Measurements from ENCODE around the gene TUFT1. TPM values are rescaled to one million over a fixed set of nuclear protein-coding genes. Genes with fewer than 3 reads are reported as not detected.

Gene TUFT1
- total and polyA plus RNA-seq, 10 of the 15 experiments (the other 5 are each of a cell fraction or from before 2014, with no cell fraction given) = 0.08 to 4.3 (median 3.2) TPM

DNA sequence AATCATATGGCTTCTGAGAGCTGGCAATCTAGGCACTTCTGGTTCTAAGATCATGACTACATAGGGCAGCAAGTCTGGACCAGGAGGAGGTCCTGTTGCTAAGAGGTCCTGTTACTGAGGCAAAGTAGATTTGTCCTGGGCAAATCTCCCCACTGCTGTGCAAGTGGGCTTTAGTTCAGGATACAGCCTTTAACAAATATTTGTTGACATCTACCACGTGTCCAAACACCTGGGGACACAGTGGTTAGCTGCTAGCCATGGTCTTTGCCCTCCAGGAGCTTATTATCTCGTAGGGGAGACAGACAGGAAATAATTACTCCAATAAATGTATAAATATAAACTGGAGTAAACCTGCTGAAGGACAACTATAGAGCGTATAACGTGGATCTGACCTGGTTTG, 25.7 kb upstream of the TUFT1 start:
- Histone ChIP-seq H3K36me3 (ENCODE audit: control insufficient read depth in 2 of 2, insufficient read depth in 2 of 2, low read length in 1 of 2) (no peaks in the 10 kb centered on the region), H4K20me1 (ENCODE audit: control insufficient read depth, insufficient read depth) (no peaks in the 10 kb centered on the region), H3K27ac (ENCODE audit: control insufficient read depth, insufficient read depth) (no peak overlapping the region), H3K9ac (ENCODE audit: control insufficient read depth, insufficient read depth, low read length) (no peak overlapping the region), H3K4me1 (ENCODE audit: control insufficient read depth, insufficient read depth, low read length) (peaks cover 23% of the 10 kb centered on the region), H3K27me3 (replicated peaks in 1 of 2; ENCODE audit: control insufficient read depth in 2 of 2, insufficient read depth in 2 of 2, low read length in 1 of 2) (peaks cover 6 to 7% of the 10 kb centered on the region in 2 experiments), H3K79me2 (ENCODE audit: control insufficient read depth, insufficient read depth, low read length) (no peaks in the 10 kb centered on the region), H3K4me3 (no peak overlapping the region), H2AFZ (ENCODE audit: control insufficient read depth, low read depth, low read length) (no peak overlapping the region), H3K9me3 (replicated peaks; ENCODE audit: control insufficient read depth, insufficient read depth, low read length) (no peaks in the 10 kb centered on the region), H3K4me2 (ENCODE audit: control insufficient read depth, insufficient read depth) (no peak overlapping the region)
- RAD21 ChIA-PET (ENCODE audit: unreplicated experiment) = interaction anchor here (0.9 to 1.0 kb wide), 2 partner anchors 17 to 39 kb away, joined by 3 to 4 read pairs; no protein-coding TSS in a partner anchor
- FAIRE-seq = no peak
- in situ Hi-C loops (cut with MboI) (loop anchor here (5.0 kb wide), 1 partner anchor 67 kb away; no protein-coding TSS in a partner anchor), intact Hi-C loops (cut with micrococcal nuclease; ENCODE audit: unreplicated experiment) (loop anchor here (5.0 kb wide), 1 partner anchor 72 kb away; no protein-coding TSS in a partner anchor)
- TF ChIP-seq MTA2 (IDR thresholded peaks at IDR 0.05; ENCODE audit: low read depth) = no peak
- no peak for TF ChIP-seq ZNF207 (IDR thresholded peaks at IDR 0.05; ENCODE audit: borderline replicate concordance)
- no peak for TF ChIP-seq HCFC1 (IDR thresholded peaks at IDR 0.05; ENCODE audit: low read length)
- TF ChIP-seq RB1 (IDR thresholded peaks at IDR 0.05; ENCODE audit: borderline replicate concordance) = no peak
- no peak for TF ChIP-seq GATAD2B (conservative IDR thresholded peaks at IDR 0.05; ENCODE audit: low read depth)
- WGBS (ENCODE audit: insufficient coverage, insufficient replicate concordance, low lambda C conversion rate, missing lambda C conversion rate) = 31% methylated on average over 4 of the region's 4 CpGs
- CTCF ChIA-PET = no interaction called here
- POLR2A ChIA-PET = no interaction called here
- SMC1A ChIA-PET (ENCODE audit: uncharacterized antibody, unreplicated experiment) = no interaction called here
- no peak for DNase-seq (ENCODE audit: low read depth, low spot score)
- no peak for ATAC-seq
- no TSS peak for BruUV-seq (replicated peaks)

DNA sequence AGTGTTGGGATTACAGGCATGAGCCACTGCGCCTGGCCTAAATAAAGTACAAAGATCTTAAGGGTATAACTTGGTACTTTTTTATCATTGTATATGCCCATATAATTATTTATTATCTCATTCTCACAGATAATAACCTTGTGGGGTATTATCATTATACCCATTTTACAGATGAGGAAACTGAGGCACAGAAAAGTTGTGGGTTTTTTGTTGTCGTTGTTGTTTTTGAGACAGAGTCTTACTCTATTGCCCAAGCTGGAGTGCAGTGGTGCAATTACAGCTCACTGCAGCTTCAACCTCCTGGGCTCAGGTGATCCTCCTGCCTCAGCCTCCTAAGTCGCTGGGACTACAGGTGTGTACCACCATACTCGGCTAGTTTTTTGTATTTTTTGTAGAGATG, 24.8 kb upstream of the TUFT1 start:
- ATAC-seq (no peak), FAIRE-seq (no peak), DNase-seq (ENCODE audit: low read depth, low spot score) (no peak)
- Histone ChIP-seq H3K36me3 (ENCODE audit: control insufficient read depth in 2 of 2, insufficient read depth in 2 of 2, low read length in 1 of 2) (no peaks in the 10 kb centered on the region), H3K9me3 (replicated peaks; ENCODE audit: control insufficient read depth, insufficient read depth, low read length) (no peaks in the 10 kb centered on the region), H3K4me3 (no peak overlapping the region), H3K4me2 (ENCODE audit: control insufficient read depth, insufficient read depth) (no peak overlapping the region), H3K27me3 (replicated peaks in 1 of 2; ENCODE audit: control insufficient read depth in 2 of 2, insufficient read depth in 2 of 2, low read length in 1 of 2) (peaks cover 3 to 7% of the 10 kb centered on the region in 2 experiments), H3K27ac (ENCODE audit: control insufficient read depth, insufficient read depth) (no peak overlapping the region), H4K20me1 (ENCODE audit: control insufficient read depth, insufficient read depth) (no peaks in the 10 kb centered on the region), H3K9ac (ENCODE audit: control insufficient read depth, insufficient read depth, low read length) (no peak overlapping the region), H2AFZ (ENCODE audit: control insufficient read depth, low read depth, low read length) (no peak overlapping the region), H3K79me2 (ENCODE audit: control insufficient read depth, insufficient read depth, low read length) (no peaks in the 10 kb centered on the region), H3K4me1 (ENCODE audit: control insufficient read depth, insufficient read depth, low read length) (peaks cover 23% of the 10 kb centered on the region)
- 62% methylated on average over 4 of the region's 4 CpGs for WGBS (ENCODE audit: insufficient coverage, insufficient replicate concordance, low lambda C conversion rate, missing lambda C conversion rate)
- in situ Hi-C loops (cut with MboI) = no loop called here
- POLR2A ChIA-PET = no interaction called here
- SMC1A ChIA-PET (ENCODE audit: uncharacterized antibody, unreplicated experiment) = interaction anchor here (0.6 kb wide), 1 partner anchor 20 kb away, joined by 4 read pairs; no protein-coding TSS in a partner anchor
- RAD21 ChIA-PET (ENCODE audit: unreplicated experiment) = no interaction called here
- intact Hi-C loops (cut with micrococcal nuclease; ENCODE audit: unreplicated experiment) = no loop called here
- CTCF ChIA-PET = no interaction called here
- TF ChIP-seq NBN (IDR thresholded peaks at IDR 0.05) = no peak
- BruUV-seq (replicated peaks) = no TSS peak

All from GM12878 (cell line).